HFF-Myc (cell line): ENCODE data around the gene KIAA0040.
"Not testable (repeated sequence)": the region's sequence is repeated elsewhere in the genome, so short reads cannot be mapped to it uniquely, and the experiment has no call there.

Experiments used
- DNase-seq: peaks from one replicate; pipeline ENCODE4 v3.0.0-alpha.2; 2011; ENCODE audit warnings: low read depth; ENCODE audit errors: extremely low read depth
- H3K4me3 ChIP-seq: replicated peaks from 2 replicates; pipeline ENCODE4 v1.5.1; 2011; ENCODE audit warnings: low read depth, mild to moderate bottlenecking, control low read depth, low read length
- CTCF ChIP-seq: IDR thresholded peaks from 2 replicates; pipeline ENCODE4 v1.5.1; 2012; ENCODE audit warnings: mild to moderate bottlenecking, low read depth, low read length, control low read depth; ENCODE audit errors: missing control alignments

KIAA0040 gene

GRCh38 chr1:175116210-175116798 is 76.3 kb downstream of the KIAA0040 start:
- no peak for TF ChIP-seq CTCF
- no peak for DNase-seq

GRCh38 chr1:175114996-175115395 is 77.6 kb downstream of the KIAA0040 start:
- H3K4me3 ChIP-seq: no peak overlapping the region
- no peak for DNase-seq
- no peak for TF ChIP-seq CTCF

More at GRCh38 chr1:175116210-175116798, 76.3 kb downstream of the KIAA0040 start:
- H3K4me3 ChIP-seq: no peak overlapping the region

- not testable (repeated sequence) for H3K4me3 ChIP-seq, DNase-seq
Observed at GRCh38 chr1:175108331-175108820, 84.2 kb downstream of the KIAA0040 start.
